GM12878 (cell line): ENCODE measurements around the gene OR1F1. TPM values are rescaled to one million over a fixed set of nuclear protein-coding genes. Genes with fewer than 3 reads are reported as not detected.

Source experiments
- HDAC6 ChIP-seq: fragments of 200-600 bp; sonication (generic); IDR thresholded peaks from one replicate; pipeline ENCODE4 v1.8.0; 2017; ENCODE audit warnings: antibody characterized with exemption; ENCODE audit not compliant: unreplicated experiment
- IKZF2 ChIP-seq, 2 experiments: fragments of 450-650 bp; IDR thresholded peaks; 2 replicates each; pipeline ENCODE4 v1.6.1; 2017; ENCODE audit warnings: mild to moderate bottlenecking in 2 of 2, moderate library complexity in 2 of 2
- JUNB ChIP-seq: IDR thresholded peaks from 2 replicates; pipeline ENCODE4 v1.6.1; 2016; ENCODE audit warnings: antibody characterized with exemption, mild to moderate bottlenecking
- MTA2 ChIP-seq: fragments of 450-650 bp; IDR thresholded peaks from 2 replicates; pipeline ENCODE4 v1.6.1; 2016; ENCODE audit warnings: low read depth, mild to moderate bottlenecking, moderate library complexity
- NR2C2 ChIP-seq: IDR thresholded peaks from 2 replicates; pipeline ENCODE4 v1.6.1; 2011; ENCODE audit warnings: borderline replicate concordance, low read depth; ENCODE audit not compliant: control insufficient read depth, insufficient read length
- SMC3 ChIP-seq: IDR thresholded peaks from 2 replicates; pipeline ENCODE4 v1.6.1; 2011; ENCODE audit warnings: low read length, improper control_type of control experiment, borderline replicate concordance
- TBL1XR1 ChIP-seq: IDR thresholded peaks from 2 replicates; pipeline ENCODE4 v1.6.1; 2012; ENCODE audit warnings: low read depth, low read length, improper control_type of control experiment
- polyA plus RNA-seq, 11 experiments: library from polyadenylated mRNA; depleted of rRNA in 4 of 11; unstranded in 6 of 11; stranded (reverse) in 5 of 11; fragments of >200 nt; fragmentation: Nextera tagmentation in 4 of 11; fragmentation: Illumina TruSeq in 1 of 11; extraction: Ambion mirVana in 4 of 11; extraction: Trizol in 1 of 11; gene quantifications; 1 replicate in 1 of 11; 2 replicates in 10 of 11; pipeline versions ENCODE4 v1.2.1 to v1.2.3, GENCODE V29; 2011 to 2016; ENCODE audit warnings: inconsistent platforms in 2 of 11, missing spikeins in 2 of 11, low read depth in 1 of 11
- total RNA-seq, 4 experiments: library from RNA; depleted of rRNA in 3 of 4; stranded (reverse); fragments of >200 nt in 3 of 4; fragmentation: Illumina TruSeq in 1 of 4; extraction: Trizol in 1 of 4; gene quantifications; 2 replicates each; pipeline versions ENCODE4 v1.2.1 to v1.2.3, GENCODE V29; 2013 to 2021
- TF ChIP-seq, protein P1 (sequence below): fragments of 450-650 bp; formaldehyde crosslinking; IDR thresholded peaks from 2 replicates; pipeline ENCODE4 v1.4.0; 2022; ENCODE audit warnings: mild to moderate bottlenecking, moderate library complexity
- TF ChIP-seq, protein P2 (sequence below): fragments of 450-650 bp; IDR thresholded peaks from 2 replicates; pipeline ENCODE4 v1.6.1; 2018; ENCODE audit warnings: borderline replicate concordance, mild to moderate bottlenecking; ENCODE audit not compliant: partially characterized antibody
- TF ChIP-seq, protein P3 (sequence below): IDR thresholded peaks from 2 replicates; pipeline ENCODE4 v1.6.1; 2012; ENCODE audit warnings: low read depth, low read length, improper control_type of control experiment

OR1F1 gene
- total and polyA plus RNA-seq, 10 of the 15 experiments (the other 5 are each of a cell fraction or from before 2014, with no cell fraction given) = 0.10 to 0.14 (median 0.12) TPM; not detected in 7

DNA sequence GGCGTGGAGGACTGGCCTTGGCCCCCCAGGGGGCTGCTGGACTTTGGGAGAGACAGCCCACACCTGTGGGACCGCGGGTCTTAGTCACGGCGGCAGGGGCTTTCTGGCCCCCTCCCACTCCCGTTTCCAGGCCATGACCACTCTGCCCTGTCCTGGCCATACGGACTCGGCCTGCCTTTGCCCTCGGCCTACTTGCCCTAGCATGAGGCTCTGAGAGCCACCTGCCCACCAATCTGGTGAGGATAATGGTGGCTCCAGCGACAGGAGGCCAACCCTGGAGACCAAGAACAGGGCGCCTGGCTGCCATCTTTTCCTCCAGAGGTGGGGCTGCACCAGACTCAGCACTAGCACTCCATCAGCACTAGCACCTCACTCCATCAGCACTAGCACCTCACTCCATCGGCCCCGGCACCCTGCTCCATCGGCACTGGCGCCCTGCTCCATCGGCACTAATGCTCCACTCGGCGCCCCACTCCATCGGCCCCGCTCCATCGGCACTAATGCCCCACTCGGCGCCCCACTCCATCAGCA lies 46.2 kb upstream of the OR1F1 start (continued):
- no peak for TF ChIP-seq NR2C2
- TF ChIP-seq HDAC6 = no peak
- TF ChIP-seq IKZF2 (IDR thresholded peaks at IDR 0.05) = no peak
- TF ChIP-seq, protein P1, sequence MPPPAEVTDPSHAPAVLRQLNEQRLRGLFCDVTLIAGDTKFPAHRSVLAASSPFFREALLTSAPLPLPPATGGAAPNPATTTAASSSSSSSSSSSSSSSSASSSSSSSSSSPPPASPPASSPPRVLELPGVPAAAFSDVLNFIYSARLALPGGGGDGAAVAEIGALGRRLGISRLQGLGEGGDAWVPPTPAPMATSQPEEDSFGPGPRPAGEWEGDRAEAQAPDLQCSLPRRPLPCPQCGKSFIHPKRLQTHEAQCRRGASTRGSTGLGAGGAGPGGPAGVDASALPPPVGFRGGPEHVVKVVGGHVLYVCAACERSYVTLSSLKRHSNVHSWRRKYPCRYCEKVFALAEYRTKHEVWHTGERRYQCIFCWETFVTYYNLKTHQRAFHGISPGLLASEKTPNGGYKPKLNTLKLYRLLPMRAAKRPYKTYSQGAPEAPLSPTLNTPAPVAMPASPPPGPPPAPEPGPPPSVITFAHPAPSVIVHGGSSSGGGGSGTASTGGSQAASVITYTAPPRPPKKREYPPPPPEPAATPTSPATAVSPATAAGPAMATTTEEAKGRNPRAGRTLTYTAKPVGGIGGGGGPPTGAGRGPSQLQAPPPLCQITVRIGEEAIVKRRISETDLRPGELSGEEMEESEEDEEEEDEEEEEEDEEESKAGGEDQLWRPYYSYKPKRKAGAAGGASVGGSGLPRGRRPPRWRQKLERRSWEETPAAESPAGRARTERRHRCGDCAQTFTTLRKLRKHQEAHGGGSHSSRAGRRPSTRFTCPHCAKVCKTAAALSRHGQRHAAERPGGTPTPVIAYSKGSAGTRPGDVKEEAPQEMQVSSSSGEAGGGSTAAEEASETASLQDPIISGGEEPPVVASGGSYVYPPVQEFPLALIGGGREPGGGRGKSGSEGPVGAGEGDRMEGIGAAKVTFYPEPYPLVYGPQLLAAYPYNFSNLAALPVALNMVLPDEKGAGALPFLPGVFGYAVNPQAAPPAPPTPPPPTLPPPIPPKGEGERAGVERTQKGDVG (CRISPR knock-in tag) = no peak
- no peak for TF ChIP-seq TBL1XR1
- TF ChIP-seq MTA2 = no peak
- TF ChIP-seq JUNB = no peak
- TF ChIP-seq, protein P2, sequence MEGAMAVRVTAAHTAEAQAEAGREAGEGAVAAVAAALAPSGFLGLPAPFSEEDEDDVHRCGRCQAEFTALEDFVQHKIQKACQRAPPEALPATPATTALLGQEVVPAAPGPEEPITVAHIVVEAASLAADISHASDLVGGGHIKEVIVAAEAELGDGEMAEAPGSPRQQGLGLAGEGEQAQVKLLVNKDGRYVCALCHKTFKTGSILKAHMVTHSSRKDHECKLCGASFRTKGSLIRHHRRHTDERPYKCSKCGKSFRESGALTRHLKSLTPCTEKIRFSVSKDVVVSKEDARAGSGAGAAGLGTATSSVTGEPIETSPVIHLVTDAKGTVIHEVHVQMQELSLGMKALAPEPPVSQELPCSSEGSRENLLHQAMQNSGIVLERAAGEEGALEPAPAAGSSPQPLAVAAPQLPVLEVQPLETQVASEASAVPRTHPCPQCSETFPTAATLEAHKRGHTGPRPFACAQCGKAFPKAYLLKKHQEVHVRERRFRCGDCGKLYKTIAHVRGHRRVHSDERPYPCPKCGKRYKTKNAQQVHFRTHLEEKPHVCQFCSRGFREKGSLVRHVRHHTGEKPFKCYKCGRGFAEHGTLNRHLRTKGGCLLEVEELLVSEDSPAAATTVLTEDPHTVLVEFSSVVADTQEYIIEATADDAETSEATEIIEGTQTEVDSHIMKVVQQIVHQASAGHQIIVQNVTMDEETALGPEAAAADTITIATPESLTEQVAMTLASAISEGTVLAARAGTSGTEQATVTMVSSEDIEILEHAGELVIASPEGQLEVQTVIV = no peak
- TF ChIP-seq, protein P3, sequence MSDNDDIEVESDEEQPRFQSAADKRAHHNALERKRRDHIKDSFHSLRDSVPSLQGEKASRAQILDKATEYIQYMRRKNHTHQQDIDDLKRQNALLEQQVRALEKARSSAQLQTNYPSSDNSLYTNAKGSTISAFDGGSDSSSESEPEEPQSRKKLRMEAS = no peak
- TF ChIP-seq SMC3 = no peak
